MM.1S (cell line): ENCODE measurements around the gene TSPEAR.

ENCODE experiments used
- DNase-seq: peaks from one replicate; pipeline ENCODE4 v3.0.0-alpha.2; 2015
- H2AFZ ChIP-seq: fragments of 300-600 bp; sonication (generic); 2 replicates; pipeline ENCODE4 v1.6.0; 2016; ENCODE audit warnings: antibody characterized with exemption, low read length
- H3F3A ChIP-seq: fragments of 300-600 bp; sonication (generic); 2 replicates; pipeline ENCODE4 v1.6.1; 2016; ENCODE audit warnings: mild to moderate bottlenecking, antibody characterized with exemption, low read length, moderate library complexity, mixed read lengths; ENCODE audit not compliant: insufficient read depth
- H3K27ac ChIP-seq: fragments of 300-600 bp; sonication (generic); 2 replicates; pipeline ENCODE4 v1.5.1; 2016; ENCODE audit warnings: mild to moderate bottlenecking, low read length
- H3K27me3 ChIP-seq: fragments of 300-600 bp; sonication (generic); replicated peaks from 2 replicates; pipeline ENCODE4 v1.6.0; 2016; ENCODE audit warnings: low read length; ENCODE audit not compliant: insufficient read depth
- H3K36me3 ChIP-seq: fragments of 300-600 bp; sonication (generic); replicated peaks from 2 replicates; pipeline ENCODE4 v1.6.1; 2016; ENCODE audit warnings: mild to moderate bottlenecking, low read length, mixed read lengths; ENCODE audit not compliant: insufficient read depth
- H3K4me1 ChIP-seq: fragments of 300-600 bp; sonication (generic); 2 replicates; pipeline ENCODE4 v1.6.1; 2016; ENCODE audit warnings: low read length, mixed read lengths
- H3K4me2 ChIP-seq: fragments of 300-600 bp; sonication (generic); 2 replicates; pipeline ENCODE4 v1.6.0; 2016; ENCODE audit warnings: low read depth, low read length
- H3K4me3 ChIP-seq: fragments of 300-600 bp; sonication (generic); 2 replicates; pipeline ENCODE4 v1.5.1; 2016; ENCODE audit warnings: low read length, mixed read lengths
- H3K79me2 ChIP-seq: fragments of 300-600 bp; sonication (generic); 2 replicates; pipeline ENCODE4 v1.6.1; 2016; ENCODE audit warnings: mixed run types, low read length, mixed read lengths
- H3K9ac ChIP-seq: fragments of 300-600 bp; sonication (generic); 2 replicates; pipeline ENCODE4 v1.6.1; 2016; ENCODE audit warnings: low read length, mixed read lengths
- H3K9me2 ChIP-seq: fragments of 300-600 bp; sonication (generic); replicated peaks from 2 replicates; pipeline ENCODE4 v1.6.1; 2016; ENCODE audit warnings: mild to moderate bottlenecking, low read length, mixed read lengths; ENCODE audit not compliant: insufficient read depth
- H3K9me3 ChIP-seq: fragments of 300-600 bp; sonication (generic); replicated peaks from 2 replicates; pipeline ENCODE4 v1.6.1; 2016; ENCODE audit warnings: mild to moderate bottlenecking, low read length, mixed read lengths; ENCODE audit not compliant: insufficient read depth
- H4K20me1 ChIP-seq: fragments of 300-600 bp; sonication (generic); 2 replicates; pipeline ENCODE4 v1.6.1; 2016; ENCODE audit warnings: mild to moderate bottlenecking, low read length, moderate library complexity, mixed read lengths; ENCODE audit not compliant: insufficient read depth
- CTCF ChIP-seq: fragments of 300-600 bp; sonication (generic); IDR thresholded peaks from 2 replicates; pipeline ENCODE4 v1.5.1; 2016; ENCODE audit warnings: antibody characterized with exemption, low read length, mixed read lengths
- EZH2 ChIP-seq: fragments of 300-600 bp; sonication (generic); optimal IDR thresholded peaks from 2 replicates; pipeline ENCODE3; 2017; ENCODE audit warnings: low read depth, mild to moderate bottlenecking, antibody characterized with exemption, low read length, mixed read lengths
- EZH2phosphoT487 ChIP-seq: fragments of 300-600 bp; sonication (generic); IDR thresholded peaks from 2 replicates; pipeline ENCODE4 v1.6.1; 2018; ENCODE audit warnings: antibody characterized with exemption, low read length

Gene TSPEAR

GRCh38 chr21:44603911-44604310 is 107.5 kb downstream of the TSPEAR start:
- no peaks in the 10 kb centered on the region for H3K79me2 ChIP-seq
- no peak overlapping the region for H2AFZ ChIP-seq
- no peak for TF ChIP-seq EZH2
- TF ChIP-seq CTCF, result no peak
- H3F3A ChIP-seq, result no peaks in the 10 kb centered on the region
- H3K4me2 ChIP-seq, result no peak overlapping the region
- H3K9me2 ChIP-seq, result no peaks in the 10 kb centered on the region
- no peaks in the 10 kb centered on the region for H4K20me1 ChIP-seq
- H3K4me3 ChIP-seq, result no peak overlapping the region
- H3K27me3 ChIP-seq, result peaks cover 85% of the 10 kb centered on the region
- no peak for DNase-seq
- H3K27ac ChIP-seq, result no peak overlapping the region
- no peaks in the 10 kb centered on the region for H3K36me3 ChIP-seq
- no peaks in the 10 kb centered on the region for H3K9me3 ChIP-seq
- H3K9ac ChIP-seq, result no peak overlapping the region
- H3K4me1 ChIP-seq, result no peaks in the 10 kb centered on the region

GRCh38 chr21:44603109-44603875 is 108.1 kb downstream of the TSPEAR start:
- Histone ChIP-seq H3K4me1 (no peaks in the 10 kb centered on the region), H3K36me3 (no peaks in the 10 kb centered on the region), H3K27ac (no peak overlapping the region), H3F3A (no peaks in the 10 kb centered on the region), H3K9me2 (no peaks in the 10 kb centered on the region), H4K20me1 (no peaks in the 10 kb centered on the region), H3K27me3 (peaks cover 85% of the 10 kb centered on the region), H3K4me2 (no peak overlapping the region), H3K9ac (no peak overlapping the region), H3K4me3 (no peak overlapping the region), H2AFZ (no peak overlapping the region), H3K9me3 (no peaks in the 10 kb centered on the region), H3K79me2 (no peaks in the 10 kb centered on the region)
- TF ChIP-seq EZH2phosphoT487, result no peak
- no peak for TF ChIP-seq EZH2
- no peak for TF ChIP-seq CTCF
- no peak for DNase-seq

- no peak for DNase-seq
- Histone ChIP-seq H4K20me1 (no peaks in the 10 kb centered on the region), H3K27me3 (peaks cover 85% of the 10 kb centered on the region), H3K27ac (no peak overlapping the region), H3K9me2 (no peaks in the 10 kb centered on the region), H2AFZ (no peak overlapping the region), H3K4me3 (no peak overlapping the region), H3K36me3 (no peaks in the 10 kb centered on the region), H3K79me2 (no peaks in the 10 kb centered on the region), H3K9ac (no peak overlapping the region), H3K4me1 (no peaks in the 10 kb centered on the region), H3K4me2 (no peak overlapping the region), H3F3A (no peaks in the 10 kb centered on the region), H3K9me3 (no peaks in the 10 kb centered on the region)
- TF ChIP-seq EZH2 (no peak), EZH2phosphoT487 (no peak), CTCF (no peak)
Measured at GRCh38 chr21:44602463-44602850, 108.9 kb downstream of the TSPEAR start.
